AG08396 (cell line): ENCODE results near the gene GABRA4.

Experiments
- DNase-seq: peaks from one replicate; pipeline ENCODE4 v3.0.0; 2012; ENCODE audit warnings: low spot score, mixed read lengths

Gene GABRA4

GRCh38 chr4:46927201-46927600 lies 66.2 kb downstream of the GABRA4 start:
- DNase-seq: no peak

- no peak for DNase-seq
These were observed 68.4 kb downstream of the GABRA4 start for GRCh38 chr4:46924789-46925529.

GRCh38 chr4:46922205-46922604 lies 71.2 kb downstream of the GABRA4 start:
- no peak for DNase-seq

- DNase-seq: no peak
These were observed 84.3 kb downstream of the GABRA4 start, which contains the start of gene COX7B2 for GRCh38 chr4:46909078-46909477. TSS of gene COX7B2 (minus strand) at chr4:46909245. CDS start at chr4:46735192, 174,053 bp downstream.

GRCh38 chr4:46908148-46908547 lies 85.2 kb downstream of the GABRA4 start:
- no peak for DNase-seq

GRCh38 chr4:46900082-46900481 lies 93.3 kb downstream of the GABRA4 start:
- DNase-seq: no peak

- no peak for DNase-seq
These were observed 98.6 kb downstream of the GABRA4 start for GRCh38 chr4:46894826-46895225.

- no peak for DNase-seq
These were observed 103.3 kb downstream of the GABRA4 start for GRCh38 chr4:46890056-46890455.

- no peak for DNase-seq
These were observed 104.0 kb downstream of the GABRA4 start for GRCh38 chr4:46889410-46889809.

- DNase-seq: peak; percentile 5
These were observed 106.7 kb downstream of the GABRA4 start for GRCh38 chr4:46886711-46887110.

- DNase-seq: no peak
These were observed 114.7 kb downstream of the GABRA4 start for GRCh38 chr4:46878641-46879040.

- DNase-seq: no peak
These were observed 118.6 kb downstream of the GABRA4 start for GRCh38 chr4:46874811-46875210.

- DNase-seq: no peak
These were observed 123.0 kb downstream of the GABRA4 start for GRCh38 chr4:46870411-46870810.
